ENCODE measurements around the gene WFDC12.

The WFDC12 gene

DNA sequence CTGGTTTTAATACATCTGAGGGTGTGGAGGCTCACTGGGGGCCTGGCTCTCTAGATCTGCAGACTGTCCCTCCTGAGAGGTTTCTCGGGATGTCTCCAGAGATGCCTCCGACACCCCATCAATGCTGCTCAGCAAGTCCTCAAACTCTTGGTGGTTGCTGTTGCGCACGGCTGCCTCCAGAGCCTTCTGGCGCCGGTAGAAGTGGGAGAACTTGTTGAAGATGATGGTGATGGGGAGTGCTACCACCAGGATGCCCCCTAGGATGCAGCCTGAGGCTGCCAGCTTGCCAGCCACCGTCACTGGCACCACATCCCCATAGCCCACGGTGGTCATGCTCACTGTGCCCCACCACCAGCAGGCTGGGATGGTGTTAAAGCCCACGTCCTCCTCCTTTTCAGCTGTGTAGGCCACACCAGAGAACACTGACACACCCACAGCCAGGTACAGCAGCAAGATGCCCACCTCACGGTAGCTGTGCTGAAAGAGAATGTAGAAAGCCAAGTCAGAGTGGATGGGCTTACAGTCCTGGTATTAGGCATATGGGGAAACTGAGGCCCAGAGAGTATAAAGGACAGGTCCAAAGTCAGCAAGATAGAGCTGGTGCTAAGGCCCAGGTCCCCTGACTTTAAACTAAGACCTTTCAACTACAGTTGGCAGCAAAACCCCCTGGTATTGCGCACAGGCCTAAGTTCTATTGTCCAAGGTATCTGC is 29.2 kb downstream of the WFDC12 start:
- H3K4me3 ChIP-seq (replicated peaks; ENCODE audit: low read depth, low read length) = no peak overlapping the region
- no peak for DNase-seq (ENCODE audit: extremely low read depth, insufficient read length)
- no peaks in the 10 kb centered on the region for H3K36me3 ChIP-seq (ENCODE audit: control insufficient read depth, insufficient read depth, low read length)
- TF ChIP-seq, protein P1, sequence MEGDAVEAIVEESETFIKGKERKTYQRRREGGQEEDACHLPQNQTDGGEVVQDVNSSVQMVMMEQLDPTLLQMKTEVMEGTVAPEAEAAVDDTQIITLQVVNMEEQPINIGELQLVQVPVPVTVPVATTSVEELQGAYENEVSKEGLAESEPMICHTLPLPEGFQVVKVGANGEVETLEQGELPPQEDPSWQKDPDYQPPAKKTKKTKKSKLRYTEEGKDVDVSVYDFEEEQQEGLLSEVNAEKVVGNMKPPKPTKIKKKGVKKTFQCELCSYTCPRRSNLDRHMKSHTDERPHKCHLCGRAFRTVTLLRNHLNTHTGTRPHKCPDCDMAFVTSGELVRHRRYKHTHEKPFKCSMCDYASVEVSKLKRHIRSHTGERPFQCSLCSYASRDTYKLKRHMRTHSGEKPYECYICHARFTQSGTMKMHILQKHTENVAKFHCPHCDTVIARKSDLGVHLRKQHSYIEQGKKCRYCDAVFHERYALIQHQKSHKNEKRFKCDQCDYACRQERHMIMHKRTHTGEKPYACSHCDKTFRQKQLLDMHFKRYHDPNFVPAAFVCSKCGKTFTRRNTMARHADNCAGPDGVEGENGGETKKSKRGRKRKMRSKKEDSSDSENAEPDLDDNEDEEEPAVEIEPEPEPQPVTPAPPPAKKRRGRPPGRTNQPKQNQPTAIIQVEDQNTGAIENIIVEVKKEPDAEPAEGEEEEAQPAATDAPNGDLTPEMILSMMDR (IDR thresholded peaks at IDR 0.05; ENCODE audit: insufficient read depth, low read length, poor library complexity, severe bottlenecking) = no peak
- no peaks in the 10 kb centered on the region; the same call in 1 of the 2 replicates for H3K27me3 ChIP-seq (replicated peaks; ENCODE audit: control insufficient read depth, insufficient read depth, low read length)

DNA sequence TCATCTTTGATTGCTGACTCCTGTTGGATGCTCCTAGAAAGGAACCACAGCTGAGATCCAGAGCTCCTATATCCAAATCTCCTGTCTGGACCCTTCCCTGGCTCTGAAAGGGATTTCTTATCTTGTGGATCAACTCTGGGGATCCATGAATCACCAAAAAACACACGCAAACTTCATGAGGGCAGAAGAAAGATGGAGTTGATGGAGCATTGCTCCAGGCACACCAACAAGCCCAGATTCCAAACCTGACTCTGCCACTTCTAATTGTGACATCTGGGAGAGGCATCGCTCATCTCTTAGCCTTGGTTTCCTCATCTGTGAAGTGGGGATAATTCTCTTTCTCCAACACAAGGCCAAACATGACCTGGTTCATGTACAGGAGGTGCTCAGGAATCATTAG is 30.1 kb downstream of the WFDC12 start:
- Histone ChIP-seq H3K36me3 (ENCODE audit: control insufficient read depth, insufficient read depth, low read length) (no peaks in the 10 kb centered on the region), H3K4me3 (replicated peaks; ENCODE audit: low read depth, low read length) (no peak overlapping the region), H3K27me3 (replicated peaks; ENCODE audit: control insufficient read depth, insufficient read depth, low read length) (no peaks in the 10 kb centered on the region; the same call in 1 of the 2 replicates)
- TF ChIP-seq, protein P1 (IDR thresholded peaks at IDR 0.05; ENCODE audit: insufficient read depth, low read length, poor library complexity, severe bottlenecking) = no peak
- no peak for DNase-seq (ENCODE audit: extremely low read depth, insufficient read length)

DNA sequence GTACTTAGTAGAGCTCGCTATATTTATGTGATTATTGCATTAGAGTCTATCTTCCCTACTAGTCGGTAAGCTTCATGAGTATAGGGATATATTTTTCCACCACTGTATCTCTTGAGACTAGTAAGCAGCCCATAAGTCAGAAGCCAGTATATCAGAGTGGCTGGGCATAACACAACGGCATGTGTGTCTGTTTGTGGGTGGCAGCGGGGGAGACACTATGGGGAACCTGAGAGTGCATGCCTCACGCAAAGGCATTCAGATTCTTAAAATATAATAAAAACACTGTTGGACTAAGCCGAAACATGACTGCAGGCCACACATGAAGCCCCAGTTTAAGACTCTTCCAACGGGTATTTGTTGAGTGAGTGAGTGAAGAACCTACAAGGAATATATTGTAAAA is 31.4 kb downstream of the WFDC12 start:
- no peaks in the 10 kb centered on the region for H3K27me3 ChIP-seq (replicated peaks; ENCODE audit: control insufficient read depth, insufficient read depth, low read length)
- no peak for DNase-seq (ENCODE audit: extremely low read depth, insufficient read length)
- TF ChIP-seq, protein P1 (IDR thresholded peaks at IDR 0.05; ENCODE audit: insufficient read depth, low read length, poor library complexity, severe bottlenecking) = no peak
- no peak overlapping the region for H3K4me3 ChIP-seq (replicated peaks; ENCODE audit: low read depth, low read length)
- no peaks in the 10 kb centered on the region for H3K36me3 ChIP-seq (ENCODE audit: control insufficient read depth, insufficient read depth, low read length)

DNA sequence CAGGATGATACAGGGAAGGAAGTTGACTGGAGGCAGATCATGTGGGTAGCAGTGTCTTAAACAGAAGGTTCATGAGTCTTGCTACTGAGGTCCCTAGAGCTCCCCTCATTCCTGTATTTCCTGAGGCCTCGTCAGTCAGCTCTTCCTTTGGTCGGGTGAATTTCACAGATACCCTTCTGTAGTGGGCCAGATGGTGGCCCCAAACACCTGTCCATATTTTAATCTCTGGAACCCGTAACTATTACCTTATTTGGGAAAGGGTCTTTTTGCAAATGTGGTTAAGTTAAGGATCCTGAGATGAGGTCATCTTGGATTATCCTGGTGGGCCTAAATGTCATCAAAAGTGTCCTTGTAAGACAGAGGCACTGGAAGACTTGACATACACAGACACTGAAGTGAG is 32.9 kb downstream of the WFDC12 start:
- peaks cover 1% of the 10 kb centered on the region; the same call in 1 of the 2 replicates for H3K36me3 ChIP-seq (ENCODE audit: control insufficient read depth, insufficient read depth, low read length)
- no peak overlapping the region for H3K4me3 ChIP-seq (replicated peaks; ENCODE audit: low read depth, low read length)
- no peak for DNase-seq (ENCODE audit: extremely low read depth, insufficient read length)
- TF ChIP-seq, protein P1 (IDR thresholded peaks at IDR 0.05; ENCODE audit: insufficient read depth, low read length, poor library complexity, severe bottlenecking) = no peak
- no peaks in the 10 kb centered on the region for H3K27me3 ChIP-seq (replicated peaks; ENCODE audit: control insufficient read depth, insufficient read depth, low read length)

DNA sequence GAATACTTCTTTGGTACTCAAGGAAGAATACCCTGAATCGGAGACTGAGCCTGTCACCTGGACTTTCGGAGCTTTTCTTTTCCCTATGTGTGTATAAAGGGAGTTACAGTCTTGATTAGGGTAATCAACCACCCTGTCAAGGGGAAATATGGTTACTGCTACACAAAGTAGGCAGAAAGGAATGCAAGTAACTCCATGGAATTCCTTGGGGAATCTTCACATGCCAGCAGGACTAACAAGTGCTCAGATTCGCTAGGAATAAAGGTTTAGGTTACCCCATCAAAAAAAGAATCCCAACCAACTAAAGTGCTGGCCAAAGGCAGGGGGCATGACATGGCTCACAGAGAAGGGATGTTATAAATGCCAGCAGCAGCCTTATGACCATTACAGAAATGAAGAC is 33.8 kb downstream of the WFDC12 start:
- H3K4me3 ChIP-seq (replicated peaks; ENCODE audit: low read depth, low read length) = no peak overlapping the region
- DNase-seq (ENCODE audit: extremely low read depth, insufficient read length) = no peak
- TF ChIP-seq, protein P1 (IDR thresholded peaks at IDR 0.05; ENCODE audit: insufficient read depth, low read length, poor library complexity, severe bottlenecking) = no peak
- no peaks in the 10 kb centered on the region for H3K27me3 ChIP-seq (replicated peaks; ENCODE audit: control insufficient read depth, insufficient read depth, low read length)
- peaks cover 3% of the 10 kb centered on the region for H3K36me3 ChIP-seq (ENCODE audit: control insufficient read depth, insufficient read depth, low read length)

All from GM06990 (cell line).